Measurements from ENCODE around the gene FBXW11. TPM values are rescaled to one million over a fixed set of nuclear protein-coding genes. Genes with fewer than 3 reads are reported as not detected.
"Not testable (repeated sequence)": the region's sequence is repeated elsewhere in the genome, so short reads cannot be mapped to it uniquely, and the experiment has no call there.

The FBXW11 gene
- total RNA-seq, 1 experiment from 2014 or later: 69.2 TPM

GRCh38 chr5:171891595-171891994 is 114.8 kb downstream of the FBXW11 start:
- H3K9ac ChIP-seq (ENCODE audit: low read length): no peak overlapping the region
- ChIA-PET CTCF (no interaction called here), POLR2A (ENCODE audit: unreplicated experiment) (no interaction called here)
- no peaks in the 10 kb centered on the region for H3K79me2 ChIP-seq (ENCODE audit: low read length)
- H3K27ac ChIP-seq (ENCODE audit: low read length): no peak overlapping the region
- H3K9me2 ChIP-seq (replicated peaks; ENCODE audit: low read length): no peaks in the 10 kb centered on the region
- DNase-seq (no peak), ATAC-seq (no peak)
- H2AFZ ChIP-seq (ENCODE audit: low read length): no peak overlapping the region
- no peak overlapping the region for H3K4me3 ChIP-seq (ENCODE audit: low read length)
- H4K20me1 ChIP-seq (ENCODE audit: low read length): no peaks in the 10 kb centered on the region
- peaks cover 10% of the 10 kb centered on the region for H3K36me3 ChIP-seq (ENCODE audit: low read depth, low read length)
- no peaks in the 10 kb centered on the region for H3F3A ChIP-seq (ENCODE audit: low read length, unreplicated experiment)
- no TSS peak for BruUV-seq (replicated peaks)
- H3K9me3 ChIP-seq (ENCODE audit: low read length): no peaks in the 10 kb centered on the region
- intact Hi-C loops (cut with micrococcal nuclease): no loop called here
- no peak overlapping the region for H3K4me2 ChIP-seq (ENCODE audit: low read length)
- TF ChIP-seq CTCF (conservative IDR thresholded peaks at IDR 0.05; ENCODE audit: low read depth, low read length): no peak
- no peak for TF ChIP-seq EZH2phosphoT487 (IDR thresholded peaks at IDR 0.05; ENCODE audit: borderline replicate concordance, low read length)
- TF ChIP-seq EZH2 (IDR thresholded peaks at IDR 0.05; ENCODE audit: low read length, unreplicated experiment): no peak
- no peaks in the 10 kb centered on the region for H3K27me3 ChIP-seq (ENCODE audit: low read length)
- H3K4me1 ChIP-seq (ENCODE audit: insufficient read depth, low read length): no peaks in the 10 kb centered on the region

GRCh38 chr5:171891150-171891549 is 115.3 kb downstream of the FBXW11 start:
- Histone ChIP-seq H2AFZ (ENCODE audit: low read length) (no peak overlapping the region), H3F3A (ENCODE audit: low read length, unreplicated experiment) (no peaks in the 10 kb centered on the region), H3K4me3 (ENCODE audit: low read length) (no peak overlapping the region), H3K9ac (ENCODE audit: low read length) (no peak overlapping the region), H3K4me2 (ENCODE audit: low read length) (no peak overlapping the region), H4K20me1 (ENCODE audit: low read length) (no peaks in the 10 kb centered on the region), H3K9me3 (ENCODE audit: low read length) (no peaks in the 10 kb centered on the region), H3K36me3 (ENCODE audit: low read depth, low read length) (peaks cover 10% of the 10 kb centered on the region), H3K79me2 (ENCODE audit: low read length) (no peaks in the 10 kb centered on the region), H3K4me1 (ENCODE audit: insufficient read depth, low read length) (no peaks in the 10 kb centered on the region), H3K27ac (ENCODE audit: low read length) (no peak overlapping the region), H3K9me2 (replicated peaks; ENCODE audit: low read length) (no peaks in the 10 kb centered on the region), H3K27me3 (ENCODE audit: low read length) (no peaks in the 10 kb centered on the region)
- CTCF ChIA-PET: no interaction called here
- POLR2A ChIA-PET (ENCODE audit: unreplicated experiment): no interaction called here
- BruUV-seq (replicated peaks): no TSS peak
- TF ChIP-seq EZH2 (IDR thresholded peaks at IDR 0.05; ENCODE audit: low read length, unreplicated experiment): no peak
- no peak for TF ChIP-seq CTCF (conservative IDR thresholded peaks at IDR 0.05; ENCODE audit: low read depth, low read length)
- no peak for TF ChIP-seq EZH2phosphoT487 (IDR thresholded peaks at IDR 0.05; ENCODE audit: borderline replicate concordance, low read length)
- no peak for ATAC-seq
- intact Hi-C loops (cut with micrococcal nuclease): no loop called here
- DNase-seq: no peak

GRCh38 chr5:171888051-171888481 is 118.4 kb downstream of the FBXW11 start:
- POLR2A ChIA-PET (ENCODE audit: unreplicated experiment): no interaction called here

GRCh38 chr5:171886037-171886436 is 120.4 kb downstream of the FBXW11 start:
- H3K36me3 ChIP-seq (ENCODE audit: low read depth, low read length): peaks cover 20% of the 10 kb centered on the region
- H4K20me1 ChIP-seq (ENCODE audit: low read length); H3K9me2 ChIP-seq (replicated peaks; ENCODE audit: low read length); H3K4me2 ChIP-seq (ENCODE audit: low read length); H3K27ac ChIP-seq (ENCODE audit: low read length); H3K4me3 ChIP-seq (ENCODE audit: low read length); BruUV-seq (replicated peaks); intact Hi-C loops (cut with micrococcal nuclease); H3F3A ChIP-seq (ENCODE audit: low read length, unreplicated experiment); H3K9me3 ChIP-seq (ENCODE audit: low read length); H2AFZ ChIP-seq (ENCODE audit: low read length); DNase-seq; H3K79me2 ChIP-seq (ENCODE audit: low read length); ATAC-seq; H3K27me3 ChIP-seq (ENCODE audit: low read length); H3K9ac ChIP-seq (ENCODE audit: low read length); CTCF ChIA-PET; POLR2A ChIA-PET (ENCODE audit: unreplicated experiment); H3K4me1 ChIP-seq (ENCODE audit: insufficient read depth, low read length): not testable (repeated sequence)

More at GRCh38 chr5:171888051-171888481, 118.4 kb downstream of the FBXW11 start:
- Histone ChIP-seq H4K20me1 (ENCODE audit: low read length) (no peaks in the 10 kb centered on the region), H3K4me3 (ENCODE audit: low read length) (no peak overlapping the region), H3K9me2 (replicated peaks; ENCODE audit: low read length) (no peaks in the 10 kb centered on the region), H3K79me2 (ENCODE audit: low read length) (no peaks in the 10 kb centered on the region), H2AFZ (ENCODE audit: low read length) (no peak overlapping the region), H3K27me3 (ENCODE audit: low read length) (no peaks in the 10 kb centered on the region), H3F3A (ENCODE audit: low read length, unreplicated experiment) (no peaks in the 10 kb centered on the region), H3K4me1 (ENCODE audit: insufficient read depth, low read length) (no peaks in the 10 kb centered on the region), H3K9ac (ENCODE audit: low read length) (no peak overlapping the region), H3K9me3 (ENCODE audit: low read length) (no peaks in the 10 kb centered on the region), H3K36me3 (ENCODE audit: low read depth, low read length) (peaks cover 21% of the 10 kb centered on the region), H3K27ac (ENCODE audit: low read length) (no peak overlapping the region), H3K4me2 (ENCODE audit: low read length) (no peak overlapping the region)
- DNase-seq: no peak
- CTCF ChIA-PET: no interaction called here
- intact Hi-C loops (cut with micrococcal nuclease): no loop called here
- BruUV-seq (replicated peaks): no TSS peak
- no peak for TF ChIP-seq EZH2 (IDR thresholded peaks at IDR 0.05; ENCODE audit: low read length, unreplicated experiment)
- TF ChIP-seq CTCF (conservative IDR thresholded peaks at IDR 0.05; ENCODE audit: low read depth, low read length): no peak
- TF ChIP-seq EZH2phosphoT487 (IDR thresholded peaks at IDR 0.05; ENCODE audit: borderline replicate concordance, low read length): no peak
- no peak for ATAC-seq

Measured in PC-3 (cell line).